H9 (cell line): ENCODE data around the gene SCIN. TPM values are rescaled to one million over a fixed set of nuclear protein-coding genes. Genes with fewer than 3 reads are reported as not detected.
"Not testable (repeated sequence)": the region's sequence is repeated elsewhere in the genome, so short reads cannot be mapped to it uniquely, and the experiment has no call there.

Source experiments
- DNase-seq: peaks from one replicate; pipeline ENCODE4 v3.0.0-alpha.2; 2017
- H2AFZ ChIP-seq: one replicate; pipeline ENCODE4 v1.6.1; 2013; ENCODE audit warnings: mild to moderate bottlenecking, low read length, control low read depth, moderate library complexity
- H2AK5ac ChIP-seq: 2 replicates; pipeline ENCODE4 v1.6.1; 2013; ENCODE audit warnings: low read length, control low read depth, mixed read lengths; ENCODE audit not compliant: insufficient read length
- H2BK120ac ChIP-seq: one replicate; pipeline ENCODE4 v1.6.1; 2013; ENCODE audit warnings: low read depth, mild to moderate bottlenecking, low read length, control low read depth, inconsistent platforms; ENCODE audit not compliant: poor library complexity, severe bottlenecking
- H2BK12ac ChIP-seq: 2 replicates; pipeline ENCODE4 v1.6.1; 2013; ENCODE audit warnings: low read length, control low read depth, mixed read lengths, low read depth; ENCODE audit not compliant: insufficient read length
- H2BK15ac ChIP-seq: 2 replicates; pipeline ENCODE4 v1.6.1; 2013; ENCODE audit warnings: low read depth, low read length, control low read depth
- H2BK20ac ChIP-seq: one replicate; pipeline ENCODE4 v1.6.1; 2013; ENCODE audit warnings: low read depth, mild to moderate bottlenecking, low read length, control low read depth, inconsistent platforms; ENCODE audit not compliant: poor library complexity, severe bottlenecking
- H2BK5ac ChIP-seq: 2 replicates; pipeline ENCODE4 v1.6.1; 2013; ENCODE audit warnings: low read length, control low read depth, mixed read lengths; ENCODE audit not compliant: insufficient read length
- H3K14ac ChIP-seq: 2 replicates; pipeline ENCODE4 v1.6.1; 2013; ENCODE audit warnings: low read length, control low read depth; ENCODE audit not compliant: insufficient read depth
- H3K18ac ChIP-seq: 2 replicates; pipeline ENCODE4 v1.6.1; 2013; ENCODE audit warnings: low read depth, mild to moderate bottlenecking, mixed read lengths, low read length, control low read depth; ENCODE audit not compliant: insufficient read length
- H3K23ac ChIP-seq: 2 replicates; pipeline ENCODE4 v1.6.1; 2013; ENCODE audit warnings: low read length, control low read depth, mixed read lengths, low read depth; ENCODE audit not compliant: insufficient read length
- H3K23me2 ChIP-seq: 2 replicates; pipeline ENCODE4 v1.6.1; 2013; ENCODE audit warnings: low read depth, mild to moderate bottlenecking, mixed read lengths, low read length, control low read depth; ENCODE audit not compliant: insufficient read length, poor library complexity, severe bottlenecking
- H3K27ac ChIP-seq: 2 replicates; pipeline ENCODE4 v1.5.1; 2013; ENCODE audit warnings: low read length, control low read depth, mixed read lengths, low read depth; ENCODE audit not compliant: insufficient read length
- H3K27me3 ChIP-seq: 2 replicates; pipeline ENCODE4 v1.6.1; 2013; ENCODE audit warnings: low read length, control low read depth, inconsistent platforms; ENCODE audit not compliant: insufficient read depth
- H3K4ac ChIP-seq: 2 replicates; pipeline ENCODE4 v1.6.1; 2013; ENCODE audit warnings: low read depth, mild to moderate bottlenecking, control low read depth, inconsistent platforms, low read length, moderate library complexity
- H3K4me1 ChIP-seq: 2 replicates; pipeline ENCODE4 v1.6.1; 2013; ENCODE audit warnings: low read length, control low read depth, inconsistent platforms; ENCODE audit not compliant: insufficient read depth
- H3K4me2 ChIP-seq: 2 replicates; pipeline ENCODE4 v1.6.1; 2013; ENCODE audit warnings: low read length, control low read depth, mixed read lengths; ENCODE audit not compliant: insufficient read length, insufficient read depth
- H3K56ac ChIP-seq: 2 replicates; pipeline ENCODE4 v1.6.1; 2013; ENCODE audit warnings: low read depth, mild to moderate bottlenecking, mixed read lengths, low read length, control low read depth; ENCODE audit not compliant: insufficient read length
- H3K79me1 ChIP-seq: 2 replicates; pipeline ENCODE4 v1.6.1; 2013; ENCODE audit warnings: low read depth, mild to moderate bottlenecking, moderate library complexity, low read length, control low read depth, inconsistent platforms; ENCODE audit not compliant: insufficient read depth, poor library complexity, severe bottlenecking
- H3K79me2 ChIP-seq: 2 replicates; pipeline ENCODE4 v1.6.1; 2013; ENCODE audit warnings: low read length, control low read depth, inconsistent platforms; ENCODE audit not compliant: insufficient read depth
- H3K9ac ChIP-seq: 2 replicates; pipeline ENCODE4 v1.6.1; 2013; ENCODE audit warnings: low read length, control low read depth, mixed read lengths; ENCODE audit not compliant: insufficient read length; ENCODE audit errors: extremely low read depth
- H3K9me3 ChIP-seq: one replicate; pipeline ENCODE4 v1.6.1; 2013; ENCODE audit warnings: low read depth, low read length, inconsistent platforms; ENCODE audit not compliant: control insufficient read depth
- H3T11ph ChIP-seq: one replicate; pipeline ENCODE4 v1.6.1; 2013; ENCODE audit warnings: mild to moderate bottlenecking, low read length, control low read depth, inconsistent platforms
- H4K20me1 ChIP-seq: one replicate; pipeline ENCODE4 v1.6.1; 2013; ENCODE audit not compliant: control insufficient read depth, insufficient read length, insufficient read depth
- H4K5ac ChIP-seq: 2 replicates; pipeline ENCODE4 v1.6.1; 2013; ENCODE audit warnings: low read depth, mild to moderate bottlenecking, mixed read lengths, low read length, control low read depth; ENCODE audit not compliant: insufficient read length
- H4K8ac ChIP-seq: replicated peaks from 2 replicates; pipeline ENCODE4 v1.6.1; 2013; ENCODE audit warnings: low read length, control low read depth, mixed read lengths, low read depth; ENCODE audit not compliant: insufficient read length
- H4K91ac ChIP-seq: 2 replicates; pipeline ENCODE4 v1.6.1; 2013; ENCODE audit warnings: low read depth, mild to moderate bottlenecking, moderate library complexity, mixed read lengths, low read length, control low read depth; ENCODE audit not compliant: insufficient read length
- H3K27ac Mint-ChIP-seq, 3 experiments: 2 replicates in 2 of 3; 3 replicates in 1 of 3; pipeline ENCODE4 v1.8.0; 2020 to 2021; ENCODE audit warnings: mixed read lengths in 3 of 3, mild to moderate bottlenecking in 1 of 3, moderate library complexity in 1 of 3
- H3K27me3 Mint-ChIP-seq: 2 replicates; pipeline ENCODE4 v1.8.0; 2021; ENCODE audit warnings: low read depth, mild to moderate bottlenecking, moderate library complexity, mixed read lengths
- H3K36me3 Mint-ChIP-seq, 3 experiments: 2 replicates in 2 of 3; 3 replicates in 1 of 3; pipeline ENCODE4 v1.8.0; 2020 to 2021; ENCODE audit warnings: low read depth in 3 of 3, mixed read lengths in 3 of 3; ENCODE audit not compliant: insufficient read depth in 1 of 3
- H3K4me1 Mint-ChIP-seq, 2 experiments: 2 replicates each; pipeline ENCODE4 v1.8.0; 2020; ENCODE audit warnings: mixed read lengths in 2 of 2
- H3K4me3 Mint-ChIP-seq, 2 experiments: 2 replicates in 1 of 2; 3 replicates in 1 of 2; pipeline ENCODE4 v1.8.0; 2020 to 2021; ENCODE audit warnings: mild to moderate bottlenecking in 2 of 2, mixed read lengths in 2 of 2, moderate library complexity in 1 of 2
- H3K9me3 Mint-ChIP-seq, 2 experiments: 2 replicates in 1 of 2; 3 replicates in 1 of 2; pipeline ENCODE4 v1.8.0; 2020; ENCODE audit warnings: mild to moderate bottlenecking in 2 of 2, mixed read lengths in 2 of 2, moderate library complexity in 1 of 2
- CTCF ChIP-seq: fragments of 200-600 bp; sonication (generic); conservative IDR thresholded peaks from 3 replicates; pipeline ENCODE4 v1.8.0; 2021; ENCODE audit warnings: antibody characterized with exemption, mild to moderate bottlenecking
- WGBS: extraction: QIAGEN DNeasy Blood & Tissue Kit; methylation state at CpG from one replicate; pipeline ENCODE4 v1.1.7; 2013; ENCODE audit warnings: missing lambda C conversion rate, low lambda C conversion rate, mixed read lengths; ENCODE audit not compliant: insufficient read length; ENCODE audit errors: extremely low coverage; 5-methylcytosine and 5-hydroxymethylcytosine counted together
- total RNA-seq: library from RNA; stranded (reverse); gene quantifications from 2 replicates; pipeline ENCODE4 v1.2.1, GENCODE V29; 2021

SCIN gene
- total RNA-seq, 1 experiment from 2014 or later = 0.44 TPM

GRCh38 chr7:12655161-12655560 lies 84.6 kb downstream of the SCIN start:
- no peak overlapping the region for H2AK5ac ChIP-seq
- Mint-ChIP-seq H3K4me1 (peaks cover 5 to 6% of the 10 kb centered on the region in 2 experiments; a peak in 3 of 4 replicates), H3K27me3 (no peaks in the 10 kb centered on the region; the same call in 1 of the 2 replicates), H3K27ac (no peak overlapping the region), H3K36me3 (peaks cover 0 to 4% (median 3%) of the 10 kb centered on the region in 3 experiments; a peak in 3 of 7 replicates), H3K4me3 (no peak overlapping the region), H3K9me3 (peaks cover 4% of the 10 kb centered on the region in 2 experiments; a peak in 3 of 5 replicates)
- H2BK15ac ChIP-seq = no peak overlapping the region
- no peak overlapping the region for H4K8ac ChIP-seq
- no peak overlapping the region for H3K4me2 ChIP-seq
- H2BK120ac ChIP-seq = no peak overlapping the region
- H4K91ac ChIP-seq = no peak overlapping the region
- no peak overlapping the region for H2BK5ac ChIP-seq
- H2BK20ac ChIP-seq = no peak overlapping the region
- H3K27me3 ChIP-seq = no peaks in the 10 kb centered on the region
- TF ChIP-seq CTCF = no peak
- no peak overlapping the region for H4K5ac ChIP-seq
- H3T11ph ChIP-seq = no peak overlapping the region
- no peak for DNase-seq
- no peak overlapping the region for H3K14ac ChIP-seq
- no peaks in the 10 kb centered on the region for H3K23me2 ChIP-seq
- no peaks in the 10 kb centered on the region for H3K4me1 ChIP-seq
- no peaks in the 10 kb centered on the region for H4K20me1 ChIP-seq
- no peaks in the 10 kb centered on the region for H3K9me3 ChIP-seq
- no peak overlapping the region for H3K9ac ChIP-seq
- no peak overlapping the region for H3K27ac ChIP-seq
- no peak overlapping the region for H3K23ac ChIP-seq
- no peak overlapping the region for H3K18ac ChIP-seq
- no peaks in the 10 kb centered on the region for H3K79me2 ChIP-seq
- no peak overlapping the region for H3K4ac ChIP-seq
- H3K79me1 ChIP-seq = no peaks in the 10 kb centered on the region
- no CpG with 5 or more reads among the region's 2 CpGs for WGBS
- no peak overlapping the region for H2AFZ ChIP-seq
- no peak overlapping the region for H2BK12ac ChIP-seq
- no peak overlapping the region for H3K56ac ChIP-seq

DNA sequence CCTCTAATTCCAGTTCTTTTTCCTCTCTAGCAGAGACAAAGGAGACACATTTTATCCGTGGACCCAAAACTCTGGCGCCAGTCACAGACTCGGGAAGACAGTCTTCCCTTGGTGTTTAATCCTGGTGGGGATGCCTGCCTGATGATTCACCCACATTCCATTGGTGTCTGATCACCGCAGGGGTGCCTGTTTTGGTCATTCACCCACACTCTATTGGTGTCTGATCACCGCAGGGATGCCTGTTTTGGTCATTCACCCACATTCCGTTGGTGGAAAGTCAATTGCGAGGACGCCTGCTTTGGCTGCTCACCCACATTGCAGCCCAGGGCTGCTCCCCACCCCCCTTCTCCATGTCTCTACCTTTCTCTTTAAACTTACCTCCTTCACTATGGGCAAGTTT lies 89.9 kb downstream of the SCIN start:
- H3K4me1 Mint-ChIP-seq, H4K8ac ChIP-seq, H3K9me3 Mint-ChIP-seq: not testable (repeated sequence)

More for the DNA sequence above, 89.9 kb downstream of the SCIN start:
- H2AK5ac ChIP-seq, H2BK15ac ChIP-seq, H3K4me3 Mint-ChIP-seq, H2BK120ac ChIP-seq, H3K79me1 ChIP-seq, H3K27ac ChIP-seq, H3K9me3 ChIP-seq, H3K36me3 Mint-ChIP-seq, H3K56ac ChIP-seq, H3K27me3 ChIP-seq, H3K4ac ChIP-seq, H3T11ph ChIP-seq, H4K91ac ChIP-seq, H3K23ac ChIP-seq, H3K9ac ChIP-seq, H2BK12ac ChIP-seq, H3K4me1 ChIP-seq, H3K4me2 ChIP-seq, H3K14ac ChIP-seq, H4K5ac ChIP-seq, H3K27me3 Mint-ChIP-seq, H2BK5ac ChIP-seq, H3K79me2 ChIP-seq, H3K23me2 ChIP-seq, H4K20me1 ChIP-seq, H2BK20ac ChIP-seq, H3K18ac ChIP-seq, H2AFZ ChIP-seq: not testable (repeated sequence)
- H3K27ac Mint-ChIP-seq = peak overlapping the region; percentile 41 to 88 (median 56); a peak in 5 of 7 replicates
- WGBS = no CpG with 5 or more reads among the region's 8 CpGs
- peak; percentile 43 for DNase-seq
